Fibroblast of skin of back (primary cell): ENCODE measurements around the gene NAALADL2.
"Not testable (repeated sequence)": the region's sequence is repeated elsewhere in the genome, so short reads cannot be mapped to it uniquely, and the experiment has no call there.

Experiments used
- DNase-seq: peaks from one replicate; pipeline ENCODE4 v3.0.0-alpha.2; 2013

NAALADL2 gene

DNA sequence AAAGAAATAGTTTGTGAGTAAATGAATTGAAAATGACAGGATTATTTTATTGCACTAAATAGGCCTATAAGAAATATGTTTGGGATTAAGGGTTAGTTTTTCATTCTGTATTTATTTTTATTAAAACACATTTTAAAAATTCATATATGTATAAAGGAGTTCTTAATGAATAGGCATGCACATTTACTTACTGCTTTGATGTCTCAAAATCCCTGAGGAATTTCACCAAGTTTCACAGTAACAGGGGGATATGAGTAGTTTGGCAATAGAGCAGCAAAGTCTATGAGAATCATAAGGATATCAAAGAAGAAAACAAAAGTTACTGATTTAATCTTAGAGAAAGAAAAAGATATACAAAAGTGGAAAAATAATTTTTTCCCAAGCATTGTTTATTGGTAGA is 411.7 kb downstream of the NAALADL2 start:
- DNase-seq, result peak; percentile 13

DNA sequence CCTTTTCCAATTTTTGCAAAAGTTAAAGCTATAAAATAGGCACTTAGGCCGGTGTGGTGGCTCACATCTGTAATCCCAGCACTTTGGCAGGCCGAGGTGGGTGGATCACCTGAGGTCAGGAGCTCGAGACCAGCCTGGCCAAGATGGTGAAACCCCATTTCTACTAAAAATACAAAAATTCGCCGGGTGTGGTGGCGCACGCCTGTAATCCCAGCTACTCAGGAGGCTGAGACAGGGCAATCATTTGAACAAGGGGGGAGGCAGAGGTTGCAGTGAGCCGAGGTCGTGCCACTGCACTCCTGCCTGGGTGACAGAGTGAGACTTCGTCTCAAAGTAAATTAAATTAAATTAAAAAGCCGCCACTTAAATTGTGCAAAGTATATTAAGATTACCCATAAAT is 412.3 kb downstream of the NAALADL2 start:
- not testable (repeated sequence) for DNase-seq

GRCh38 chr3:175272392-175272791 is 413.3 kb downstream of the NAALADL2 start:
- no peak for DNase-seq

- DNase-seq, result no peak
Observed at GRCh38 chr3:175273573-175273972, 414.4 kb downstream of the NAALADL2 start.

GRCh38 chr3:175274056-175274455 is 414.9 kb downstream of the NAALADL2 start:
- no peak for DNase-seq

- no peak for DNase-seq
Observed at GRCh38 chr3:175274474-175275218, 415.5 kb downstream of the NAALADL2 start.

DNA sequence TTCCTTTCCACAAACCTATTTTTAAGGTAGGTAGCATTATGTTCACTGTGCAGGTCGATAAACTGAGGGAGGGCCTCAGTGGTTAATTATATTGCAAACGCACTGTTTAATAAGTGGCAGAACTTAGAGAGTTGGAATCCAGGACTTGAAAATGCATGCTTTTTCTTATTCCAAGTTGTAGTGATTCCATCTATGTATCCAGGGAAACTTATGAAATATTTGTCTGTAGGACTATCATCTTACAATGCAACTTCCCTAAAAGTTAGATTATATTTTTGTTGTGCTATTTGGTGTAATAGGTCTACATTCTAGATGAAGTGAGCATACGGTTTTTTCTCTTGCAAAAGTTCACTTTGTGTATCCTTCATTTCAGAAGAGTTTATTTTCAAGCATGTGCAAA is 419.5 kb downstream of the NAALADL2 start:
- DNase-seq, result no peak

DNA sequence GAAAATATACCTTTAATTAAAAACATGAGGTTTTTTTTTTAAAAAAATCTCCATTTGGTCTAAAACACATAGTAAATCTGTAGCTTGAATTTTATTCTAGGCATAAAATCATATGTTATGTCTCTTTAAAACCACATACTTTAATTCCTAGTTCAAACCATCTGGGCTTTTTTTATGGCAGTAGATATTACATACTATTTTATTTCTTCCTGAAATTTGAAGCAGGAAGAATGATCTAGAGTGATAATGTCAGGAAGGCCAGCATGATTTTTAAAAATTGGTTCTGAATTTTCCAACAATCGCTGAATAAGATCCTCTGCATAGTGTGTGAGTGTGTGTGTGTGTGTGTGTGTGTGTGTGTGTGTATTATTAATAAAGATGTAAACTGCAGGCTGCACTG is 420.3 kb downstream of the NAALADL2 start:
- DNase-seq, result no peak

GRCh38 chr3:175279911-175280310 is 420.8 kb downstream of the NAALADL2 start:
- no peak for DNase-seq

- no peak for DNase-seq
Observed at GRCh38 chr3:175287361-175287963, 428.3 kb downstream of the NAALADL2 start.

- DNase-seq, result no peak
Observed at GRCh38 chr3:175288621-175289020, 429.5 kb downstream of the NAALADL2 start.

- no peak for DNase-seq
Observed at GRCh38 chr3:175294793-175295192, 435.7 kb downstream of the NAALADL2 start.

DNA sequence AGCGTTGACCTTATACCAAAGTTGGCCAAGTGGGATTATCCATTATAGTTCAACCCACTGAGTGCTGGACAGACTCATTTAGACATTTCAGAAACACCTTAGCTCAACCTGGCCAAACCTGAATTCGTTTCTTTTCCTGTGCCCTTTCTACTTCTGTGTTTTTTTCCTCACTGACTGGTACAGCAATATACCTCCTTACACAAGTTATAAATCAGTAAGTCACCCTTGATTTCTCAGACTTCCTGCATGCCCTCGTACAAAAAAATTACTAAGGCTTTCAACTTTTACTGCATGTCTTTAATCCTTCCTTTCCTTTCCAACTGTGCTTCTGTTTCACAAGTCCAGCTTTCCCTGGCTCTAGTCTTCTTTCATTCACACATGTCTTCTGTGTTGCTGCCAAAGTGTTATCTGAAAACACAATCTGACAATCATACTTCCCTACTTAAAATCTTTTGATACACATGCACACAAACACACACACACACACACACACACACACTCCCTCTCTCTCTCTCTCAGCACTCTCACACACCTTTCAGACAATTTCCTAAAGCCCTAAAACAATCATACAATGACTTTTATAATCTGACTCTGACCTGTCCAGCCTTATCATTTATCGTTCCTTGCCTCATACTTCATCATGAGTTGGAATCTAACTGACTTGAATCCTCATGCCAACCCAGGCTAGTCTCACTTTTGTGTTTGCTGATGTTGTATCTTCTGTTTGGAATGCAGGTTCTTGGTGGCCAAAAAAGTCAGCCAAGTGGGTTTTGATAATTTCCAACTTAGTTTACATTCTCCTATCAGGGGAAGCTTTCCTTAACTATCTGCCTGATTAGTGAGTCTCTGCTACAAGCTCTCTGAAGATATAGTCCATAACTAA is 436.4 kb downstream of the NAALADL2 start:
- DNase-seq, result no peak

- DNase-seq, result no peak
Observed at GRCh38 chr3:175297216-175297615, 438.1 kb downstream of the NAALADL2 start.

DNA sequence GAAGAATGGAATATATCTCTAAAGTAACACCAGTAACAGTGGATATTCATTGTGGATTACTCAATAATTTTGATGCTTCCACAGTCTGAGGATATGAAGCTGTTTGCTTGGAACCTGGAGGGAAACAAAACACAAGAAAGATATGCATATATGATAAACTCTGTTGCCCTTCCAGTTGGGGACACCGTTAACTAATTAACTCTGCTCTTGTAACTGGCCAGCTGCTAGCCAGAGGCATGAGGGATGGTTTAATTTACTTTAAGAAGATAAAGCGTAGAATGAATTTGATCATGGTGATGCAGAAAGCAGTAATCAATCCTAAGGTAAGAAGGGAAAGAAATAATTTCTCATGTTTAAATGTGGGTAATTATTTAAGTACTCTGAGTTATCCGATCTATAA is 442.6 kb downstream of the NAALADL2 start:
- DNase-seq, result no peak

DNA sequence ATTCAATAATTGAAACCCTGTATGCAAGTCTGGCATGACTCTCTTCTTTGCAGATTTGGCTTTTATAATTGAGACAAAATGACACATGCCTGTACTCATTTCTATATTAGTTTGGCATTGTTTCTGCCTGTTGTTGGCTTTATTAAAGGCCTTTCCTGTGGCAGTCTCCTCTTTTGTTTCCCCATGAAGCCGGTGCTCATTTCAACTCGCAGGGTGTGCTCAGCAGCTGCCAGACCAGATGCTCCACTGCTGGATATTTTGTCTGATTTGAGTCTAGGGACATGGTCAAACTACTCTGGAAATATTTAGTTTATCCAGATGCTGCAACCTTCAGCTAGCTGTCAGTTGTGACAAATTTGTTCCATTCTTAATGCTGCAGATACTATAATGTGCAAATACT is 445.3 kb downstream of the NAALADL2 start:
- no peak for DNase-seq

DNA sequence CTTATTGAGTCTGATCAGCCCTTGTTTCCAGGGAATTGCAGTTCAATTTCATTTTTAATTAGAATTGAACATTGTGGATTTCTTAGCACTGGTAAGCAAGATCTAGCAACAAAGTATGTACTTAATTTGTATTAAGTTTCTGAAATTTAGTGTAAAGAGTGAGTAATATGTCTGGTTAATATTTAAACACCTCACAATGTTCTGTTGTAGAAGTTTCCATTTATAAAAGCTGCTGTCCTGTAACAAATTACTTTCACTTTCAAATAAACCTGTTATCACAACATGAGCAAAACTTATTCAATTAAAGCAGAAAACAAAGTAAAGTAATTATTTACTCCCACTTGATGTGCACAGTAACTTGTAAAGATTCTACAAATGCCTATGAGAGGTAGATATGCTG is 448.5 kb downstream of the NAALADL2 start:
- no peak for DNase-seq

- no peak for DNase-seq
Observed at GRCh38 chr3:175308097-175308496, 449.0 kb downstream of the NAALADL2 start.

DNA sequence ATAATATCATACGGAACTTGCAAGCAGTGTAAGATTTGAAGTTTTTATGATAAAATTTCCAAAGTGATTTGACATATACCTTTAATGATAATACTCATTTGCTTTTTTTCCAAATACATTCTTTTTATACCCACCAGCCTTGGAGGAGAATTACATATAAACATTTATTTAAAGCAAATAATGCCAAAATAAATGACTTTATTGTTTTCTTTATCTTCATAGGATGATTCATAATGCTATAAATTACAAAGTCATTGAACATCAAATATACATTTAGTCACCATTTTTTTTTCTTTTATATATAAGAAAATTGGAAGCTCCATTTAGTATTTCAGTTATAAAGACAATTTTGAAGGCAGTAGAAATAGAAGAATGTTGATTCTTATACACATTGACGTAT is 450.9 kb downstream of the NAALADL2 start:
- DNase-seq, result peak; percentile 11

DNA sequence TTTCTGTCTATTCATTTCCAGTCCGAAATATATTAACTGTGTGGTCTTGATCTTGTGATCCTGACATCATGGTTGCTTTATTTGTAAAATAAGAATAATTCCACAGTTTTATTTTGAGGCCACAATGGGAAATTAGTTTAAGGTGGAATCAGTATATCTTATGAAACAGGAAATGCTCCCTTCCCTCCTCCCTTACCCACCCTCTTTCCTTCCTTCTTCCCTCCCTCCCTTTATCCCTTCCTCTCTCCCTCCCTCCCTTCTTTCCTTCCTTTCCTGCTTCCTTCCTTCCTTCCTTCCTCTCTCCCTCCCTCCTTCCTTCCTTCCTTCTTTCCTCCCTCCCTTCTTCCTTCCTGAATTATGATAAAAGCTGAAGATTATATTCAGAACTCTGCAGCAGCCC is 452.3 kb downstream of the NAALADL2 start:
- no peak for DNase-seq

- DNase-seq, result no peak
Observed at GRCh38 chr3:175311946-175312345, 452.8 kb downstream of the NAALADL2 start.

DNA sequence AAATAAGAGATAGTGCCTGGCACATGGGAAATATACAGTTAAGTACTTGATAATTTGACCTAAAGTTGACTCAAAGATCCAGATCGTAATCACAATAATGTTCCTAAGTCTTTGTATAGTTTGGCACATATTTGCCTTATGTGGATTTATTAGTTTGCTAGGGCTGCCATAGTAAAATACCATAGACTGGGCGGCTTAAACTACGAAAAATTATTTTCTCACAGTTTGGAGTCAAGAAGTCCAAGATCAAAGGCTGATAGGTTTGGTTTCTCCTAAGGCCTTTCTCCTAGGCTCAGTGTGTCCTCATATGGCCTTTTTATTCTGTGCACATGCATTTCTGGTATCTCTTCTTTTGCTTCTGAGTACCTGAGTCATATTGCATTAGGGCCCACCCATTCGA is 453.7 kb downstream of the NAALADL2 start:
- no peak for DNase-seq

DNA sequence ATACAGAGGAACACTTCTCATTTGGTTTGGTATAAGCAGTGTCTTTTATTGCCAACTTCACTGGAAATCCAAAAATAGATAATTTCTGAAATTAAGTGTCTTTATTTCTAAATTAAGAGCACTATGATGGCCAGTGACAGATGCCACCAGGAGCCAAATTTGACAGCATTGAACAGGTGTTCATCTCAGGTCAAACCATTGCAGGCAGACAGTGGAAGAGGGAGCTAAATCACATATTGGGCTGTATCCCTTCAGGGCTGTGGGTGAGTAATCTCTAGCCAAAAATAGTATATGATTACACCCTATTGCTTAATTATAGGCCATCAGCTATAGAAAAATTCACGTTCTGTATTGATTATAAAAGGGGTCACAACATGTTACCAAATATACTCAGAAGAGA is 457.7 kb downstream of the NAALADL2 start:
- DNase-seq, result no peak

DNA sequence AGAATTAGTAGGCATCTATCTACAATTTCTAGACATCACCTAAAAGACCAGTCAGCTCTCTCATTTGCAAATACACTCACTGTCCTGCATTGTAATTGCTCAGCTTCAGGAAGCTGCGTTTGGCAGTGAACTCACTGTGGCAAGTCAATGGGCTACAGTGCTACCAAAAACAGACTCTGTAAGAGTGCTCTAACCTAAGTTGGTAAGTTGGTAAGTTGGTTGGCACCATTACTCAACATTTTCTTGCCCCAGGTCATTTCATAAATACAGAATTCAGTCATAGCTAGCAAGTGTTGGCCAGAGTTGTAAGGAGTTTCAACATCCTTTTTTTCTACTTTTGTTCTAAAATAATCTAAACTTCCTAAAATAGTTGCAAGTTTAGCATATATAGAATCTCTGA is 466.3 kb downstream of the NAALADL2 start:
- no peak for DNase-seq
